NCI-H1930 (cell line): ENCODE data around the gene LOC101059915.
A peak's percentile ranks its signal among the peaks of the same experiment; 100 is the strongest.

Experiments used
- DNase-seq, 2 experiments: peaks; one replicate each; lab custom pipeline; 2025; lab: John Stamatoyannopoulos, UW

Gene LOC101059915

DNA sequence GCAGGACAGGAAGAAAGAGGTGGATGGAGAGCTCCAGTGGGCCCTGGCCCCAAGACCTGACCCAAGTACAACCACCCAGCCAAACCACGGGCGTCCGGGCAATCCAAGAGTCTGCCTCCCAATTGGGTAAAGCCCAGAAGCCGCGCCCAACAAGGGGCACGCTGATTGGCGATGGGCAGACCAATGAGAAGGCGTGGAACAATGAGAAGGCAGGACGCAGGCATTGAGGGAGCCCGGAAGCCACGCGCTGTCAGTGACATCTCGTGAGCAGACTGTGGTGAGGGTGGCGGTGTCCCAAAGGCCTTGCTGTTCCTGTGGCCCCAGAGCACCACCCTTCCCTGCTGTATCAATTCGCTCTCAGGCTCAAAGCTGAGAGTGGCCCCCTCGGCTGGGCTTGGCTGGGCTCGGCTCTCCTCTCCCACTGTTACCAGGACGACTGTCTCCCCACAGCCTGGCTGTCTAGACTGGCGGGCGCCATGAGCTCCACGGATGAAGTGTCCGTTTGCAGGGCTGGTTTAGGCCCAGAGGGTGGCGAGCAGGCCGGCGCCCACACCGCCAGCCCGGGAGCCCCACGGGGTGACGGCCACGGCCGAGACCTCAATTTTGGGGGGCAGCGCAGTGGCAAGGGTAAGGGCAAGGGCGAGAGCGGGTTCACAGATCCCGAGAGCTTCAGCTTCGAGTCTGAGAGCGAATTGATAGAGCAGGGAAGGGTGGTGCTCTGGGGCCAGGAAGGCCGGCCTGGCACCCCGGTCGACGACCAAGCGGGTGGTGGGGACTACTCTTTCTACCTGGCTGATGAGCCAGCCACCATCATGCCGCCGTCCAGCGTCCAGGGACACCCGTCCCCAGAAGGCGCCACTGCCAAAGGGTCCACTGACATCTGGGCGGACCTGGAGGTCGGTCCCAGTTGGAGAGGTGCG, at the start of gene LOC101059915:
LOC101059915 (plus strand) TSS at position 219 of the 920 bp plus-strand sequence.
- DNase-seq: peak; percentile 34 to 67

DNA sequence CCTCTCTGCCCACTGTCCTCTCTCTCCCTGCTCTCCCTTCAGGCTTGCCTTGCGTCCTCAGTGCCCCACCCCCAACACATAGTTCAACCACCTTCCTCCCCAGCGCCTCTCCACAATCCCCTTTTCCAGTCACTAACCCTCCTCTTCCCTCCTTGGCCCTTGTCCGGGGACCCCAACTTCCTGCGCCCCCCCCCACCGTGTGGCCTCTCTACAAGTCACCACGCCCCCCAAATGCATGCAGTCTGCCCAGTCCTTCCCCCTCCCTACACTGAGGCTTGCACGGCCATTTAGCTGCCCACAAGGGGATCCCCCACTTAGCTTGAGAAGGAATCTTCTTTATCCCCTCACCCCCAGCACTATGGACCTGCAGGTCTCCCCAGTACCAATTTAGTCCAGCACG, 49.6 kb upstream of the LOC101059915 start:
- DNase-seq: no peak

DNA sequence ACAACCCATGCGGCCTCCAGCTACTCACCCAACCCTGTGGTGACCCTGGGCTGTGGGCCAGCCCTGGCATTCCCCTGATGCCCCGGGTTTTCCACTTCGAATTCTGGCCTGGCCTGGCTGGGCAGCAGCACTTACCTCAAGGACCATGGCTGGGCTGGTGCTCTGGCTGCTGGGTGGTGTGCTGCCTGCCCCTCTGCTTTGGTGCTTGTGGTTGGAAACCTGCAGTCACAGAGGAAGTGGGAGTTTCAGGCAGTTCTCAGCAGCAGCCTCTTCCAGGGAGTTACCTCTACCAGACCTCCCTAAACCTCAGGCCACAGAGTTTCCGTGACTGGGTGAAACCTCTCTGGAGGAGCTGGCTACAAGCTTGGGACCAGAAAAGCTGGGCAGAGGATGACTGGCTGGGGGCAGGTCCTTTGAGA, 49.0 kb upstream of the LOC101059915 start, which contains the start of gene CXCR3:
CXCR3 (minus strand) TSS at position 209 of the 419 bp plus-strand sequence; CDS start at position 147, 62 bp downstream.
- DNase-seq: no peak

DNA sequence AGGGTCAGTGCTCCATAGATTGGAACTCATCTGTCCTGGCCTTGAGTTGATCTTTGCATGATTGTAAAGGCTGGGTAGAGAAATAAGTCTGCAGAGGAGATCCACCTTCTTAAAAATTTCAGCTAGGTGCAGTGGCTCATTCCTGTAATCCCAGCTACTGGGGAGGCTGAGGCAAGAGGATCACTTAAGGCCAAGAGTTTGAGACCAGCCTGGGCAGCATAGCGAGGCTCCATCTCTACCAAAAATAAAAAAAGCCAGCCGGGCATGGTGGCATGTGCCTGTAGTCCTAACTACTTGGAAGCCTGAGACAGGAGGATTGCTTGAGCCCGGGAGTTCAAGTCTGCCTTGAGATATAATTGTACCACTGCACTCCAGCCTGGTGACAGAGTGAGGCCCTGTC, 48.6 kb upstream of the LOC101059915 start:
- DNase-seq: no peak

DNA sequence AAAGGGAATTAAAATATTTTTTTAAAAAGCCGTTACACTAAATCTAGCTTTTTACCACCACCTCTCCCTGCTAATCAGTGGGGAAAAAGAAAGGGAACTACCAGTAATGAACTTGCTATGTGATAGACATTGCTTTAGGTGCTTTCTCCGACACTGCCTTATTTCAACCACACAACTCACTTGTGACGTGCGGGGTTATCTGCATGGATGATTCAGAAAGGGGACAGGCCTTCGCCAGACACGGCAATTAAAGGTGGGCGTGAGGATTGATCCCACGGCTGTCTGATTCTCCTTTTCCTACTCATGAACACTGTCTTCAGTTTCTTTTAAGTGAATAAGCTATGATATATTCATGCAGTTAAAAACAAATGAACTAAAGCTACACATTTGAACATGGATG, 48.2 kb upstream of the LOC101059915 start:
- no peak for DNase-seq

DNA sequence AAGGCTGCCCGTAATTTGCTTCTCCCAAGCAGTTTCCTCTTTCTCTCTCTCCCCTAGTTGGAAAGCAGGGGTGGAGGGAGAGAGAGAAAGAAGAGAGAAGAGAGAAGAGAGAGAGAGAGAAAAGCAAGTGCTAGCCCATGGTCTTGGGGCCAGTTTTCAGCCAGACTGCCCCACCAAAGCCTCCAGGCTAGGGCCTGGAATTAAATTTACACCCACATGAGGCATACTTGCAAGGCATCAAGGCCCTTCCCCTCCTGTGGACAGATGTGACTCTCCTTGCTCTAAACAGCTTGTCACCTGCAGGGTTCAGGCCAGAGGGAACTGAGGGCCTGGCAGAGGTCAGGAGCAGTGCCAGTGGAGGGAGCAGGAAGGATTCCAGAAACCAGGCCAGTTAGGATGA, 47.4 kb upstream of the LOC101059915 start:
- DNase-seq: no peak

DNA sequence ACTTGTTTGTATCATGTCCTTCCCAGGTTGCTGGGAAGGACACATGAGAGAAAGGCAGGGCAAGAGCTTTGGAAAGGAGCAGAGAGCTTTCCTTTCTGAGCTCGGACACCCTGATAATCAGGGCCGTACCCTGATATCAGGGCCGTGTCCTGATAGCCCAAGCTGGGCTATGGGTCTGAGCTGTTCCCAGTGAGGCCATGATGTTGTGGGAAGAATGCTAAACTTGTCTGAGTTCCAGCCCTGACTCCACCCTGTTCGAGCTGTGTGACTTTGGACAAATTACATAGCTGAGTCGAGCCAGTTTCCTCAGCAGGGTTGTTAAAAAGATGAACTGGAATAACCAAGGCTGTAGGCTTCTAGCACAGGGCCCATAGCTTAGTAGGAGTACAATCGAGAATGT, 45.7 kb upstream of the LOC101059915 start:
- no peak for DNase-seq

DNA sequence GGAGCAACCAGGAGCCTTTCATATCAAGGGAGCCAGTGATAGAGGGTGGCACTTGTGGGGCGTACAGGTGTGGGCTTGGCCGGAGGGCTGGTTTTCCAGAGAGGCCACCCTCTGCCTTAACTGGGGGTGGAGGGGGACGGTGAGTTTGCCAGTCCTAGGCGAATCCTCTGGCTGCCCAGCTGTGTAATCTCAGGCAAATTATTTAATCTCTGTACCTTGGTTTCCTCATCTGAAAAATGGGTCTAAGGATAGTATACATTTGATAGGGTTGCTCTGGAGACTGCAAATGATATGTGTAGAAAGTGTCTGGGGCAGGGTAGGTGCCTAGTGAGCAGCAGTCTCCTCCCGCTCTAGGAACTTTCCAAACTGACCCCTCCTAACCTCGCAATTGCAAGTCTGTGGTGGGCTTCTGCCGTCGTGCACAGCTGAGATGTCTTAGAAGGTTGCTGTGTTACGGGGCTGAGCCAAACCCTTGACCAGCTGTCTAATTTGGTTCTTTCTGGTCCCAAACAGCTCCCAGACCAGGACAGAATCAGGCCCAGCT, 45.2 kb upstream of the LOC101059915 start:
- no peak for DNase-seq

DNA sequence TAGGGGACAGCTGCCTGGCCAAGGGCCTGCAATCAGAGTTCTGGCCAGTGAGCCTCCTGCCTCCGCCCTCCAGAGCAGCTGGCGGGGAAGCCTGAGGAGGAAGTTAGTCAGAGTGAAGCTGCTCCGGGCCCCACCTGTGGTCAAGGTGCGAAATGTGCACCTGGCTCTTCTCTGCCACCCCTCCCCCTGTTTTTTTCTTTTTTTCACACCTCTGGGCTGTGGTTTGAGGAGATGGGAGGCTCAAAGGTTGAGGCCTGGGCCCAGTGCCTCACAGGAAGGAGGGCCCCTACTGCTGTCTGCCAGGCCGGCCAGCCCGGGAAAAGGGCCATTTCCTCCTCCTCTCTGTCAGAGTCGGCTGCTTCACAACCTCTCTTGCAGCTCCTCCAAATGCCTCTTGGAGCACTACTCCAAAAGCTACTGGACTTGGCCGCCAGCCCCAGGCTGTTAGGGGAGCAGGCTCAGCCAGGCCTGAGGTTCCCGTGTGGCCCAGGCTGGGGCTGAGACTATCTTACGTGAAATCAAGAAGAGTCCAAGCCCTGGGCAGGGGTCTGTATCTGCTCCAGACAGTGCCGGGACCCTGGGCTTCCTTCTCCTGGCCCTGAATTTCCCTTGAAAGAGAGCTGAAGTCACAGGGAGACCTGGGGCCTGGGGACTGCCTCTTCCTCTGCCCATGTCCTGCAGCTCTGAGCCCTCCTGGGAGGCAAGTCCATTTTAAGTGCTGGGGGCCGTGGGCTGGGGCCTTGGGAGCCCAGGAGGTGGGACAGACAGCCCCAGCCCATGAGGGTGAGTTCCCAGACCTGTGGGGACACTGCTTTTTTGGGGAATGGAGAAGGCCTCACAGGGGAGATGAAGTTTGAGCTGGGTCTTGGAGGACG, 44.5 kb upstream of the LOC101059915 start:
- DNase-seq: no peak

DNA sequence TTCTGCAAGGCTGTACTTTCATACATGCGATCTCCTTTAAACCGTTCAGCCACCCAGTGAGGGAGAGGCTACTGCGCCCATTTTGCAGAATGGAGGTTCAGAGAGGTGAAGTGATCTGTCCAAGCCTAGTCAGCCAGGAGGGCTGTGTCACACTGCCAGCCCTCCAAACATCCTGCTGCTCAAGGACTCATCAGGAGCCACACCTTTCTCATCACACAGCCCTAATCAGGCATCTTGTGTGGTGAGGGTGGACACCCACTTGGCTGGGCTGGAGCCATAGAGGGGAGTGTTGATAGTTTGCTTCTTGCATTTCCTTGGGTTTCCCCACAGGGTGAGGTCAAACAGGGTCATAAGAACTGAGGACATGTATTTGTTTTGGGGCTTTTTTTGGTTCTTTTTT, 43.6 kb upstream of the LOC101059915 start:
- DNase-seq: no peak

DNA sequence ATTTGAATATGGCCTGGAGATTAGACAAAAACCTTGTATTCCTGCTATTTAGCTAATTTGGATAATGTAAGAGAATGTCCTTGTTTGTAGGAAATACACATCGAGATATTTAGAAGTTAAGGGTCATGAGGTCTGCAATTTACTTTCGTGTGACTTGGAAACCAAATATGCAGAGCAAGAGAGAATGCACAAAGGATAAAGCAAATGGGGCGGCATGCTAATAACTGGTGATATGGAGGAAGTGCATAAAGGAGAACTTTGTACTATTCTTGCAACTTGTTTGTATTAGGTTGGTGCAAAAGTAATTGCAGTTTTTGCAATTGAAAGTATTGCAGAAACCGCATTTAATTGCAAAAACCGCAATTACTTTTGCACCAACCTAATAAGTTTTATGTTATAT, 41.9 kb upstream of the LOC101059915 start:
- no peak for DNase-seq

DNA sequence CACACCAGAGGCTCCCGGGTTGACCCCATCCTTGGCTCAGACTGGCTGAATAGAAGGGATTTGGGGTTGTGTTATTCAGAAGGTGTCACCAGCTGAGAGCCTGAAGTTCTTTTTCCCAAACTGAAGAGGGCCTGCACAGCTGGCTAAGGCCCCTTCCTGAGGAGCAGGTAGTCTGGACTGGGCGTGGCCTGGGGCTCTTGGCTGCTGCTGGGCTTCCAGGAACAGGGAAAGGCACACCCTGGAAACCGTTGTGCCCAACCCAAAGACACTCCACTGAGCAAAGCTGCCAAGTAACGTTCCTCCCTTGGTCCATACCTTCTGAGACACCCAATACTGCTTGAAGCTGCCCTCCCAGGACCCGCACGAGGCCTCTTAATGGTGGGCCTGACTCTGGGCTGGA, 40.8 kb upstream of the LOC101059915 start:
- no peak for DNase-seq

DNA sequence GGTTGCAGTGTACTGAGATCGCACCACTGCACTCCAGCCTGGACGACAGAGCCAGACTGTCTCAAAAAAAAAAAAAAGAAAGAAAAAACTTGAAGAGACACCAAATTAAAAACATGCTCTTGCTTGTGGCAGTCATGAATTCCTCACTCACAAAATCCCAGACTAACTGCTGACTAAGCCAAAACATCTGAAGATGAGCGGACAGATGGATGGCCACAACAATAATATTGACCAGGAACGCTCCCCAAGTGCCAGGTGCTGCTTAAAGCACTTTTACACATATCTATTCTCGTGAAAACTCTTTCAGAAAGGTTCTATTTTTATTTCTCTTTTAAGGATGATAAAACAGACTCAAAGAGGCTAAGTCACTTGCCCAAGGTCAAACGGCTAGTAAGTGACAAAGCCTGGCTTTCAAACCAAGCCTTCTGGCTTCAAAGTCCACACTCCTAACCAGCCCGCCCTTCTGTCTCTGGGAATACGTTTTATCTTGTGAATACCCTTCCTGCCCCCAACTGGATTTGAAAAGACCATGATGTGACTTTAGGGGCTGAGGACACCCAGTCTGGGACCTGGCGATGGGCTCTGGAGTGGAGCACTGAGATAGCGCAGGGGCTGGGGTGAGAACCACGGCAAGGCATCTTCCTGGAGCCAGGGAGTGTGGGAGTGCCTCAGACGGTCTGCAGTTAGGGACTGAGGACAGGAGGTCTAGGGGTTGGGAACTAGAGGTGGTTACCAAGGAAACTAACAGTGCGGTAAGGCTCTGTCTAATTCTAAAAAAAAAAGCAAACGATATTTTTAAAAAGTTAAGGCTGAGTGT, 39.5 kb upstream of the LOC101059915 start:
- no peak for DNase-seq

DNA sequence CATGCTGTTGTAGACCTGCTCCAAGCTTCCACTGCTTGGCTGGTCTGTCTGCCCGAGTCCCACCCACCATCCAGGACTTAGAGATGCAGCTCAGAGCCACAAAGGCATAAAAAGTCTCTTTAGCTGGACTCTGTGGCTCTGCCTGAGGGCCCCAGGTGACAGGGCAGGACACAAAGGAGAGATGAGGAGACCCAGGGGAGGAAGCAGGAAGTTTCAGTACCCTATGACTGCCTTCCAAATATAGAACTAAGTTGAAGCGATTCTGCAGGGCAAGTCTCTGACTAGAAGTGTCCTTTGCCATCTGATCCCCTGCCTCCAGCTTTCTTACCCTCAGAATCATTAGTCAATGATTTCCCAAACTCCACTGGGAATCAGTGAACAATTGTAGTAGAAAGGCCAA, 37.9 kb upstream of the LOC101059915 start:
- DNase-seq: no peak

DNA sequence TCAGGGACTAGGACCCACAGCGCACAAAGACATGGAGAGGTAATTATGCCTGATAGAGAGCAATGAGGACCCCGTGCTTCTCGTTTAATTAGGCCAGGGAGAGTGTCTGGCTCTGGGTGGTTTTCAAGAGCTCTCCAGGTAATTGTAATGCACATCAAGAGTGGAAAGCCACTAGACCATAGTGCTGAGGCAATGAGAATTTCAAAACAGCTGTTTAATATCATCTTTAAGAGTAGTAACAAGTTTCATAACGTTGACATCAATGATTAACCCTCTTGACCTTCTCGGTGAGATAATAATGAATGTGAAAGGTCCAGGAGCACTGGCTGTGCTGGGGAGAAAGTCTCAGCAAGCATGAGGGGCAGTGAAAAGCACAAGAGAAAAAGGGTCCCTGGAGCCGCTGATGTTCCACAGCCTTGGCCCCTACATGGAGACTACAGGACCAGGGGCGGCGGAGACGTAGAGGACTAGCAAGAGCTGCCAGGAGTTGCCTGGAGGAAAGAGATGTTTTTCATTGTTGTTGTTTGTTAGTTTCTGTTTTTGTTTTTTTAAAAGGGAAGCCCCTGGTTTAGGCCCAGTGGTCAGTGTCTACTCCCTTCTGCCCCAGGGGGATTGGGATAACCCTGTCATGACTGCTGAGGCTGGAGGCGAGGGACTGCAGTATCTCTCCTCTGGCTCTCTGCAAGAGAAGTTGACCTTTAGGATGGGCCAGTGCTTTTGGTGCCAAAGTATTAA, 34.3 kb upstream of the LOC101059915 start:
- DNase-seq: no peak

DNA sequence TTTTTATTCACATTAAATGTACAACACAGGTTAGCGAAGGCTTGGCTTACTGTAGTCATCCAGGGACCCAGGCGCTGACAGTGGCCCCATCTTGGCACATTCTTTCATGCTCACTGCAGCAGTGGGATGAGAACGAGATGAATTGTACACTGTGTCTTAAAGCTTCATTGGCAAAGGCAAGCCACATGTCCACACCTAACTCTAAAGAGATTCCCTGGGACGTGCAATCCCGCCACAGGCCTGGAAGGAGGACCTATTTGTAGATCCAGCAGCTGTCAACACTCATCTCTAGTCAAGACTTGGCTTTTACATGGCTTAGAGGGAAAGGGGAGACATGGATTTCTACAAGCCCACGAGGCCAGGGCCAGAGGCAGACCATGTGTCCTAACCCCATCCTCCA, 33.0 kb upstream of the LOC101059915 start:
- DNase-seq: no peak

DNA sequence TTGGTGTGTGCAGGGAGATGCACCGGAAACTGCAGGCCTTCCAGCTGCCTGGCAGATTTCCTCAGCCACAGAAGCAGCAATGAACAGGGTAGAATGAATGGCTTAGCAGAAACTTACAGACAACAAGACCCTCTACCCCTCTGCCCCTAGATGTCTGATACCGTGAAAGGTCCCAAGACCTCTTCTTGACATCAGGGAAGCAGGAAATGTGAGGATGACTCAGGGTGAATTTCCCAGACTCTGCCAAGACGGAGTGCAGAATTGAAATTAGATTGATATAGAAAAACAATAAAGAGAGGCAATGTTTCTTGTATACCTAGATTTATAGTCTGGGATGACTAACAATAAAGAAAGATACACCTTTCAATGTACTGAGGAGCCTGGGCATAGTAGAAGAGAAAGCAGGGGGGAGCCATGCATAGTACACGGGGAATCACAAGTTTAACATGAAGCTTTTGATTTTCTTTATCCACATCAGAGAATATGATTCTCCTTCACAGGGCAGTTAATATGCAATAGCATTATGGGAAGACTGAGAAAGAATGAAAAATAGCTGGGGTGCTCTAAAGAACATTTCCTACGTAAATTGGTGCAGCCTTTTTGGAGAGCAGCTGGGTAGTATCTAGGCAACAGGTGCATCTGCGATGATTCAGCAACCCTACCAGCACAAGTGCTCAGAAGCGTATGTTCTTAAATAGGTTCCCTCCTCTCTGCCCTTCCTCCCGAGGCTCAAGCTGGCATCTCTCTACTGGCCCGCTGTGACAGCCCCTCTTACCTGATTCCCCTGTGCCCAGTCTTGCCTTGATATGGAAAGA, 30.7 kb upstream of the LOC101059915 start:
- DNase-seq: no peak

DNA sequence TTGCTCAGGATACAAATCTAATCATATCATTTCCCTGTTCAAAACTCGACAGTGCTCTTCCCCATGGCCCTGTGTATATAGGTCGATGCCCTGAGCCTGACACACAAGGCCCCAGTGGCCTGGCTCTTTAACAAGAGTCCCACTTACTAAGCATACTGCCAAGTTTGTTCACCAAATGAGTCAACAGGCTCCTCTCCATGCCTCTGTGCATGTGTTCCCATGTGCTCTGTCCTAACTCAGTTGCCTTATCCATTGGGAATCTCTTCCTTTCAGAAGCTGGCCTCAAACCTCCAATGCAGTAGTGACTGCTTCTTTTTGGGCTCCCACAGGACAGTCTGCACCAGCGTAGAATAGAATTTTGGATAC, 30.1 kb upstream of the LOC101059915 start:
- DNase-seq: no peak

DNA sequence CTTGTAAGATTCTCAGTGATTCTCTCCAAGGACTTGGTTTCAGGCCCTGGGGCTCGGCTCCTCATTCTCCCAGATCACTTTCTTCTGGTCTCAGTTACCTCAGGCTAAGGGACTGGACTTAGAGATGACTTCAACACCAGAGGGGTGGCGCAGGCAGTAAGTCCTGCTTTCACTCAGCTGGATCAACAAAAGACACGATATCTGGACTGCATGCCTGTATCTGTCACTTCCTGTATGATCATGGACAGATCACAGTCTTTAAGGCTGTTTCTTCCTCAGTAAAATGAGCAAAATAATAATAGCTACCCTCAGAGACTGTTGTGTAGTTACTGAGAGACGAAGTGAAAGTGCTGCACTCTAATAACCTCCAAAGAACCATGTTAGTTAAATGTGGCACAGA, 29.5 kb upstream of the LOC101059915 start:
- no peak for DNase-seq

DNA sequence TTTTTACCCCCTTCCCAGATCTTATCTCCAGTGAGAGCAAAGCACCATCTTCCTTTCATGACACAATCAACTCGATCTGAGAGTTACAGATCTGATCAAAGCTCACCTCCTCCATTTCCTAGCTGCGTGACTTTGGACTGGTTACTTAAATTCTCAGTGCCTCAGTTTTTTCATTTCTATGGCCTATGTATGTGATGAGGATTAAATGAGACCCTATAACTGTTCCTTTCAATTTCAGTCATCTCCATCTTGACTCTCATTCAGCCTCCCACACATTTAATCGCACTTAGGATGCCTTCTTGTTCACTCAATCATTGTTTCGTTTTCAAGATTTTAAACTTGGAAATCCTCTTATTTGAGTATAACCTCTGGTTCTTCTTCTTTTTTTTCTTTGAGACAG, 28.9 kb upstream of the LOC101059915 start:
- no peak for DNase-seq
